Osteoblast (primary cell): ENCODE results near the gene RYR3. TPM values are rescaled to one million over a fixed set of nuclear protein-coding genes. Genes with fewer than 3 reads are reported as not detected.

Source experiments
- DNase-seq: peaks from one replicate; pipeline ENCODE4 v3.0.0; 2011; ENCODE audit warnings: low spot score, mixed read lengths; ENCODE audit not compliant: insufficient read length; ENCODE audit errors: missing footprints
- H2AFZ ChIP-seq: 2 replicates; pipeline ENCODE4 v1.6.0; 2011; ENCODE audit warnings: mild to moderate bottlenecking, low read length
- H3K27ac ChIP-seq: 2 replicates; pipeline ENCODE4 v1.5.1; 2011; ENCODE audit warnings: mild to moderate bottlenecking, low read depth, low read length, moderate library complexity
- H3K27me3 ChIP-seq: 2 replicates; pipeline ENCODE4 v1.6.0; 2012; ENCODE audit warnings: mild to moderate bottlenecking, control low read depth, inconsistent platforms, low read length, moderate library complexity; ENCODE audit not compliant: insufficient read depth
- H3K36me3 ChIP-seq: 2 replicates; pipeline ENCODE4 v1.5.1; 2011; ENCODE audit warnings: mild to moderate bottlenecking, low read length, control low read depth, moderate library complexity; ENCODE audit not compliant: insufficient read depth
- H3K4me1 ChIP-seq: 2 replicates; pipeline ENCODE4 v1.5.1; 2011; ENCODE audit warnings: mild to moderate bottlenecking, low read length, control low read depth, moderate library complexity; ENCODE audit not compliant: insufficient read depth
- H3K4me2 ChIP-seq: 2 replicates; pipeline ENCODE4 v1.6.0; 2011; ENCODE audit warnings: mild to moderate bottlenecking, low read length; ENCODE audit not compliant: insufficient read depth
- H3K4me3 ChIP-seq: fragments of 200-600 bp; sonication (generic); 3 replicates; pipeline ENCODE4 v1.5.1; 2012; ENCODE audit warnings: mild to moderate bottlenecking, low read length, inconsistent platforms; ENCODE audit not compliant: insufficient read depth
- H3K79me2 ChIP-seq: 2 replicates; pipeline ENCODE4 v1.6.0; 2012; ENCODE audit warnings: mild to moderate bottlenecking, low read length, control low read depth, inconsistent platforms; ENCODE audit not compliant: insufficient read depth
- H3K9me3 ChIP-seq: 2 replicates; pipeline ENCODE4 v1.5.1; 2011; ENCODE audit warnings: low read depth, low read length, control low read depth
- H4K20me1 ChIP-seq: 2 replicates; pipeline ENCODE4 v1.6.0; 2012; ENCODE audit warnings: mild to moderate bottlenecking, low read length, control low read depth; ENCODE audit not compliant: insufficient read depth
- total RNA-seq: library from RNA; depleted of rRNA; stranded (reverse); fragments of >200 nt; gene quantifications from 2 replicates; pipeline ENCODE4 v1.2.3, GENCODE V29; 2012
- TF ChIP-seq, protein P1 (sequence below): IDR thresholded peaks from 2 replicates; pipeline ENCODE4 v1.5.1; 2011; ENCODE audit warnings: mild to moderate bottlenecking, low read depth, low read length, moderate library complexity; ENCODE audit errors: extremely low read depth

Gene RYR3
- total RNA-seq, 1 donor = not detected

DNA sequence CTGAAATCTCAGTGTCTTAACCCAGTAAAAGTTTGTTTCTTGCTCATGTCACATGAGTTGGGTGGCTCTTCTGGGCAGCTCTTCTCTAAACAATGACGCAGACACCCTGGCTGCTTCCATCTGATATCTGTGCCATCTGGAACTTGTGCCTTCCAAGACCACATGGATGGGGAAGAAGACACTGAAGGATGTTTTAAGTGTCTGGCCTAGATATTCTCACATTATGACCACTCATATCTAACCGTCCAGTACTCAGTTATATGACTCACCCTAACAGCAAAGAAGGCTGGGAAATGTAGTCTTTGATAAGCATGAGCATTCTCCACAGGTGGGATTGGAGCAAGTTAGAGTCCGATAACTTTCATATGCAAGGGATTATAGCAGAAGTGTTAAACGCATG is 66.4 kb downstream of the RYR3 start:
- DNase-seq = no peak

DNA sequence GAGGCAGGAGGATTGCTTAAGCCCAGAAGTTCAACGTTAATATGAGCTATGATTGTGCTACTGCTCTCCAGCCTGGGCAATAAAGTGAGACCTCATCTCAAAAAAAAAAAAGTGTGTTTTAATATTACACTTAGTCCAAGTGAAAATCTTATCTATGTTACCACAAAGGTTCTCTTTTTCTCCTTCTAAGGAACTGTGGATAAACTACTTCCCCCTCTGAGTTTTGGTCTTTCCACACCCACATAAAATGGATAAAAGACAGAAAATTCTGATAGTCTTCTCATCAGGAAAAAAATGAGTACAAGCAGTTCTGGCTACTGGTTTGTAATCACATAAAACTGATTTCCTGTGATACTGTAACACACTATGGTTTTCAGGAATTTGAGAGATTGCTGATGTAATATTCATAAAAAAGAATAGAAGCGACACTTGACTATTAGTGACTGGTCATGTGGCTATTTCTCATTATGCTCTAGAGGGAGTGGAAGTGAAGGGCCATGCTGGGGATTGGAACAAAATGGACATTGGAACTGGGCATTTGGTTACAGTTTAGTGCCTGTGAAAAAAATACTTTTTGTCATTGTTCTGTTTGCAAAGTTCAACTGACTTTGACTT is 68.2 kb downstream of the RYR3 start:
- Histone ChIP-seq H2AFZ (no peak overlapping the region), H3K79me2 (no peaks in the 10 kb centered on the region), H4K20me1 (no peaks in the 10 kb centered on the region), H3K4me3 (no peak overlapping the region), H3K4me2 (no peak overlapping the region), H3K4me1 (no peaks in the 10 kb centered on the region), H3K27me3 (no peaks in the 10 kb centered on the region), H3K36me3 (no peaks in the 10 kb centered on the region), H3K27ac (no peak overlapping the region), H3K9me3 (no peaks in the 10 kb centered on the region)
- DNase-seq = no peak
- TF ChIP-seq, protein P1, sequence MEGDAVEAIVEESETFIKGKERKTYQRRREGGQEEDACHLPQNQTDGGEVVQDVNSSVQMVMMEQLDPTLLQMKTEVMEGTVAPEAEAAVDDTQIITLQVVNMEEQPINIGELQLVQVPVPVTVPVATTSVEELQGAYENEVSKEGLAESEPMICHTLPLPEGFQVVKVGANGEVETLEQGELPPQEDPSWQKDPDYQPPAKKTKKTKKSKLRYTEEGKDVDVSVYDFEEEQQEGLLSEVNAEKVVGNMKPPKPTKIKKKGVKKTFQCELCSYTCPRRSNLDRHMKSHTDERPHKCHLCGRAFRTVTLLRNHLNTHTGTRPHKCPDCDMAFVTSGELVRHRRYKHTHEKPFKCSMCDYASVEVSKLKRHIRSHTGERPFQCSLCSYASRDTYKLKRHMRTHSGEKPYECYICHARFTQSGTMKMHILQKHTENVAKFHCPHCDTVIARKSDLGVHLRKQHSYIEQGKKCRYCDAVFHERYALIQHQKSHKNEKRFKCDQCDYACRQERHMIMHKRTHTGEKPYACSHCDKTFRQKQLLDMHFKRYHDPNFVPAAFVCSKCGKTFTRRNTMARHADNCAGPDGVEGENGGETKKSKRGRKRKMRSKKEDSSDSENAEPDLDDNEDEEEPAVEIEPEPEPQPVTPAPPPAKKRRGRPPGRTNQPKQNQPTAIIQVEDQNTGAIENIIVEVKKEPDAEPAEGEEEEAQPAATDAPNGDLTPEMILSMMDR = no peak

More for the DNA sequence above, 66.4 kb downstream of the RYR3 start:
- Histone ChIP-seq H3K4me3 (no peak overlapping the region), H3K27me3 (no peaks in the 10 kb centered on the region), H2AFZ (no peak overlapping the region), H4K20me1 (no peaks in the 10 kb centered on the region), H3K79me2 (no peaks in the 10 kb centered on the region), H3K9me3 (no peaks in the 10 kb centered on the region), H3K4me1 (no peaks in the 10 kb centered on the region), H3K36me3 (no peaks in the 10 kb centered on the region), H3K27ac (no peak overlapping the region), H3K4me2 (no peak overlapping the region)
- TF ChIP-seq, protein P1 = no peak

DNA sequence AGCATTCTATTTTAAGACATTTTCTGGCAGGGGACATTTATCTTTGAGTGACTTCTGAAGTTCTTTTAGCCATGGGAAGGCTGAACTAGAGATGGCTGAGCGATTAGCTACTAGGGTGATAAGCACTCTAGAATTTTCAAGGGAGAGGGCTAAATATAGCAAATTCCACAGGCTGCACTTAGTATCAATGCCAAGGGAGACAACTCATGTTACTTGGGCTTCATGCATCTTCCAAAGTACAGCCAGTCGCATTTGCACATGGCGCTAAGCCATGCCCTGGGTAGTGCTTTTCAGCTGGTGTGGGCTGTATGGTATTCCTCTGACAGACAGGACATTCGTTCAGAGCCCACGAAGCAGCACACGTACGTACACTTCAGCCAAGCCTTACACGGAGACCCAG is 69.6 kb downstream of the RYR3 start:
- TF ChIP-seq, protein P1 = no peak
- H3K4me1 ChIP-seq = no peaks in the 10 kb centered on the region
- H3K4me2 ChIP-seq = no peak overlapping the region
- H3K27ac ChIP-seq = no peak overlapping the region
- H3K79me2 ChIP-seq = no peaks in the 10 kb centered on the region
- H4K20me1 ChIP-seq = no peaks in the 10 kb centered on the region
- H2AFZ ChIP-seq = no peak overlapping the region
- no peak for DNase-seq
- H3K4me3 ChIP-seq = no peak overlapping the region
- no peaks in the 10 kb centered on the region for H3K9me3 ChIP-seq
- H3K36me3 ChIP-seq = no peaks in the 10 kb centered on the region
- H3K27me3 ChIP-seq = no peaks in the 10 kb centered on the region

DNA sequence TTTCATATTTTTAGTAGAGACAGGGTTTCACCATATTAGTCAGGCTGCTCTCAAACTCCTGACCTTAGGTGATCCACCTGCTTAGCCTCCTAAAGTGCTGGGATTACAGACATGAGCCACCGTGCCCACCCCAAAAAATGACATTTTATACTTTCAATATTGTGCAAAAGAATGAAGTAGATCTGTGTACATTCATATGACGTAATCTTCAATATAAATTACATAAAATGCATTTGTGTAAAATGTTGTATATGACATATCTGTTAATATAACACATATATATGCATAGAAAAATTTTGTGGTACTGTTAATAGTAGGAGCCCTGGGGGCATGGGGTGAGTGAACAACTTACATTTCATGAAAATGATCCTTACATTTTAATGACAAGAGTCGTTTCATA is 71.7 kb downstream of the RYR3 start:
- no peaks in the 10 kb centered on the region for H3K4me1 ChIP-seq
- no peaks in the 10 kb centered on the region for H3K9me3 ChIP-seq
- H3K27ac ChIP-seq = no peak overlapping the region
- H3K4me2 ChIP-seq = no peak overlapping the region
- no peaks in the 10 kb centered on the region for H3K36me3 ChIP-seq
- no peaks in the 10 kb centered on the region for H3K79me2 ChIP-seq
- TF ChIP-seq, protein P1 = no peak
- H3K4me3 ChIP-seq = no peak overlapping the region
- H2AFZ ChIP-seq = no peak overlapping the region
- no peaks in the 10 kb centered on the region for H4K20me1 ChIP-seq
- H3K27me3 ChIP-seq = no peaks in the 10 kb centered on the region
- no peak for DNase-seq
